Measurements from ENCODE around the gene B4GALNT1. TPM values are rescaled to one million over a fixed set of nuclear protein-coding genes. Genes with fewer than 3 reads are reported as not detected.

The B4GALNT1 gene
- total RNA-seq, 2 experiments from 2014 or later = 0.84 to 0.99 TPM

DNA sequence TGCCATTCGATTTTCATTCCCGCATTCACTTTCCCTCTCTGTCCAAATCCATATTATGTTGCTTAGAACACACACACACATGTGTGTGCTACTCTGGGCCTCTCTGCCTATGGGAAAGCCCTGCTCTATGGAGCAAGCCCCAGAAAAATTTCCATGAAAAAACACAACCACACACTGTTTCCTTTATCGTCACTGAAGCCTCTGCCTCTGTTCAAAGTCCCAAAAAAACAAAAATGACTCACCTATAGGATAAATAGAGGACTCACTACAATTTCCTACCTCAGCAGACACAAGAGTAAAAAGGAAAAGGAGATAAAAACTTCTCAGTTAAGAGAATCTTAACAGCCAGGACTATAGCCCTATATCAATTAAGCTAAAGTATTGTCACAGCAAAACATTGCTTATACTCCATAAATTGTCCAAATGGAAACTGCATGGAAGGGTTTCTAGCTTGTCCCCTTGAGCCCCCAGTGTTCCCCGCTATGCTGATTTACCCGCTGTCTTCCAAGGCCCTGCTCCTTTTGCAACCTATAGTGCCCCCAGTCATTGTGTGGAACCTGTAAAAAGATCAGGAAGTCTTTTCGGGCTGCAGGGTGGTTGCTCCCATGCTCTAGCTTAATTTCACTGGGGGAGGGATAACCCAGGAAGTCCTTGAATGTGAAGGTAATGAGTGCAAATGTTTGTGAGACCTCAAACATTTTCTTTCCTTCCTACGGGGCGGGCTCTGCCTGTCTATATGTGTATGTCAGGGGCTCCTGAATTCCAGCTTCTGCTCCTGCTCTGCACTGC lies 53.1 kb downstream of the B4GALNT1 start:
- POLR2A ChIA-PET = no interaction called here
- no peaks in the 10 kb centered on the region for H3K9me3 Mint-ChIP-seq (ENCODE audit: insufficient read depth)
- DNase-seq (no peak), ATAC-seq (no peak)
- no peak overlapping the region for H3K4me3 Mint-ChIP-seq
- H3K4me1 Mint-ChIP-seq (ENCODE audit: low read depth) = peaks cover 6% of the 10 kb centered on the region
- no peak overlapping the region for H3K27ac Mint-ChIP-seq
- H3K36me3 Mint-ChIP-seq (ENCODE audit: low read depth) = no peaks in the 10 kb centered on the region
- CTCF ChIA-PET = interaction anchor here (0.7 to 5.9 kb wide), 3 partner anchors 12 to 53 kb away, joined by 3 to 87 read pairs (median 49); partner anchors contain the start of genes B4GALNT1 and PIP4K2C
- no peaks in the 10 kb centered on the region for H3K27me3 Mint-ChIP-seq (ENCODE audit: low read depth)

DNA sequence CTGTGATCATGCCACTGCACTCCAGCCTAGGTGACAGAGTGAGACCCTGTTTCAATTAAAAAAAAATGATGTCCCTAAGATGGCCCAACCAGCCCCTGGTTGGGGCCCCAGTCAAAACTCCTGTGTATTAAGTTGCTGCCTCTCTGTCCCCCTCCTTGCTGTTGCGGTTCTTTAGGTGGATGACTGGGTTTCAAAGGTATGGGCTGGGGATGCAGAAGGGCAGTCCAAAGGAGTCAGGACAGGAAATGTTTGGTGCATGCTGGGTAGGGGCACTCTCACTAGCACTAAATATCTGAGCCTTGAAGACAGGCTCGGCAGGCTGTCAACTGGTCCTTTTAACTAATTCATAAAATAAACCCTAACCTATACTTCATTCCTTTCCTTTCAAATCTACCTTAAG lies 54.0 kb downstream of the B4GALNT1 start:
- Mint-ChIP-seq H3K4me1 (ENCODE audit: low read depth) (peaks cover 6% of the 10 kb centered on the region), H3K4me3 (no peak overlapping the region), H3K27me3 (ENCODE audit: low read depth) (no peaks in the 10 kb centered on the region), H3K36me3 (ENCODE audit: low read depth) (no peaks in the 10 kb centered on the region), H3K9me3 (ENCODE audit: insufficient read depth) (no peaks in the 10 kb centered on the region), H3K27ac (no peak overlapping the region)
- ChIA-PET CTCF (no interaction called here), POLR2A (no interaction called here)
- DNase-seq (no peak), ATAC-seq (no peak)

DNA sequence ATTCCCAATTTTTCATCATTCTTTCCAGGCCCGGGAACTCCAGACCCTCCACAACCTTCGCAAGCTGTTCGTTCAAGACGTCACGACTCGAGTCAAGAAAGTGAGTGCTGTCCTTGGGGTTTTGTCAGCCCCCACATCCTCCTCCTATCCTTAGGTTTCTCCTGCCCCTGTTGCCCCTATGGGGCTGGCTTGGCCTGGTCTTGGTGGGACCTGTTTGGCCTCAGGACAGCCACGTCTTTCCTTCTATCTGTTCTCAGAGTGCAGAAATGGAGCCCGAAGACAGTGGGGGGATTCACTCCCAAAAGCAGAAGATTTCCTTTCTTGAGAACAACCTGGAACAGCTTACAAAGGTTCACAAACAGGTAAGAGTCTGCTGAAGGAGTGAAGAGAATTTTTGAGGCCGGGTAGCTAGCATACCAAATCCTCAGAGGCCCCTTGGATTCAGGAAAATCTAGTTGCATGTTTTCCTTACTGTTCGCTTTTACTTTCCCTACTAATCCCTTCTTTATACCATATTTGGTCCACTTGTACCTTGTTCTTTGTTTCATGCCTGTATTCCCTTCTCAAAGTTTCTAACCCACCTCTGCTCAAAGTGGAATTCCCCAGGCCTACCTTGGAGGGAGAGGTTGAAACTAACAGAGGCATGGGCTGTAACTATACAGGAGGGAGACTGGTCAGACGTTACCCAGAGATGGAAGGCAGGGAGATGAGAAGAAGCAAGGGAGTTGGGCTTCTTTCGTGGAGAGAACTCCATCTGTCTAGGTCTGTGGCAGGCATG lies 54.8 kb downstream of the B4GALNT1 start:
- Mint-ChIP-seq H3K36me3 (ENCODE audit: low read depth) (no peaks in the 10 kb centered on the region), H3K4me3 (no peak overlapping the region), H3K27me3 (ENCODE audit: low read depth) (no peaks in the 10 kb centered on the region), H3K4me1 (ENCODE audit: low read depth) (peaks cover 2% of the 10 kb centered on the region), H3K9me3 (ENCODE audit: insufficient read depth) (no peaks in the 10 kb centered on the region), H3K27ac (no peak overlapping the region)
- ChIA-PET CTCF (interaction anchor here (1.1 kb wide), 1 partner anchor 43 kb away, joined by 3 read pairs; no protein-coding TSS in a partner anchor), POLR2A (no interaction called here)
- ATAC-seq = no peak
- DNase-seq = no peak

DNA sequence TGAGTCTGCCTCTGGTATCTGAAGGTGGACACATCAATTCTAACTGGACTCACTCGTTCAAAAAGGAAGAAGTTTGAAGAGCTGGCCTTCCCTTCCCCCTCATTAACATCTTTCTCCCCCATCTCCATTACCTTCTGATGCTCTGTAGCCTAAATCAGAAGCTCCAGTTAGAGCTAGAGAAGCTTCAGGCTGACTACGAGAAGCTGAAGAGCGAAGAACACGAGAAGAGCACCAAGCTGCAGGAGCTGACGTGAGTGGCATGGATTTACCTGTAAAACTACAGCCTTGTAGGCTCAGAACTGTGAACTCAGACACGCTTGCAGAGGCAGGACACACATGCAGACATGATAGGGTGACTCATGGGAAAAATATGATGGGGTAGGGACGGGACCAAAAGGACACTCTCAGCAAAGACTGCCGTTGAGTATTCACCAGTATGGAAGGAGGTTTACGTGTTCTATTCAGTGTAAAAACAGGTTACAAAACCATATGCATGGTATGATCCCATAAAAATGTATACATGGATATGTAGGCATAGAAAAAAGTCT lies 56.3 kb downstream of the B4GALNT1 start:
- H3K27ac Mint-ChIP-seq = no peak overlapping the region
- POLR2A ChIA-PET = no interaction called here
- ATAC-seq = no peak

More for the DNA sequence above, 56.3 kb downstream of the B4GALNT1 start:
- Mint-ChIP-seq H3K4me3 (no peak overlapping the region), H3K36me3 (ENCODE audit: low read depth) (no peaks in the 10 kb centered on the region), H3K9me3 (ENCODE audit: insufficient read depth) (no peaks in the 10 kb centered on the region), H3K27me3 (ENCODE audit: low read depth) (no peaks in the 10 kb centered on the region), H3K4me1 (ENCODE audit: low read depth) (no peaks in the 10 kb centered on the region)
- CTCF ChIA-PET = no interaction called here
- no peak for DNase-seq

Other genes starting within 250 kb of the B4GALNT1 start
- gene R3HDM2, start 202.2 kb downstream of the B4GALNT1 start, total RNA-seq = 10 to 100 TPM; 59.0 to 61.7 TPM
- gene INHBC, start 198.4 kb downstream of the B4GALNT1 start, total RNA-seq = not detected
- not detected for gene INHBE, start 177.9 kb downstream of the B4GALNT1 start, total RNA-seq
- 1 to 10 TPM in 1 of 2 experiments, under 1 TPM in 1; 0.68 to 1.9 TPM for gene GLI1, start 173.4 kb downstream of the B4GALNT1 start, total RNA-seq
- gene ARHGAP9, start 153.3 kb downstream of the B4GALNT1 start, total RNA-seq = 100 to 1,000 TPM; 243 to 248 TPM
- gene MARS1, start 145.1 kb downstream of the B4GALNT1 start, total RNA-seq = 100 to 1,000 TPM; 275 to 291 TPM
- 10 to 100 TPM; 14.9 to 15.0 TPM for gene DDIT3, start 112.7 kb downstream of the B4GALNT1 start, total RNA-seq
- 10 to 100 TPM; 68.4 to 71.4 TPM for gene MBD6, start 110.4 kb downstream of the B4GALNT1 start, total RNA-seq
- gene DCTN2, start 86.0 kb downstream of the B4GALNT1 start, total RNA-seq = 10 to 100 TPM; 89.3 to 96.5 TPM
- gene KIF5A, start 83.2 kb downstream of the B4GALNT1 start, total RNA-seq = 1 to 10 TPM in 1 of 2 experiments, under 1 TPM in 1; 0.99 to 1.4 TPM
- 10 to 100 TPM; 16.8 to 17.9 TPM for gene PIP4K2C, start 42.0 kb downstream of the B4GALNT1 start, total RNA-seq
- gene DTX3, start 28.4 kb downstream of the B4GALNT1 start, total RNA-seq = 10 to 100 TPM; 15.4 to 17.8 TPM
- gene ARHGEF25, start 21.8 kb downstream of the B4GALNT1 start, total RNA-seq = under 1 TPM; 0.37 TPM
- gene OS9, start 60.9 kb upstream of the B4GALNT1 start, total RNA-seq = 100 to 1,000 TPM; 100 to 107 TPM
- gene AGAP2, start 105.5 kb upstream of the B4GALNT1 start, total RNA-seq = 10 to 100 TPM; 68.6 to 72.5 TPM
- gene TSPAN31, start 111.8 kb upstream of the B4GALNT1 start, total RNA-seq = 10 to 100 TPM; 12.9 to 13.3 TPM
- gene CDK4, start 119.1 kb upstream of the B4GALNT1 start, total RNA-seq = 100 to 1,000 TPM; 132 to 146 TPM
- 10 to 100 TPM; 23.6 to 24.4 TPM for gene MARCHF9, start 121.9 kb upstream of the B4GALNT1 start, total RNA-seq
- 1 to 10 TPM; 2.3 to 2.6 TPM for gene CYP27B1, start 133.9 kb upstream of the B4GALNT1 start, total RNA-seq
- gene METTL1, start 138.9 kb upstream of the B4GALNT1 start, total RNA-seq = 10 to 100 TPM; 26.3 to 28.8 TPM
- 1 to 10 TPM; 3.1 to 3.2 TPM for gene EEF1AKMT3, start 139.4 kb upstream of the B4GALNT1 start, total RNA-seq
- gene TSFM, start 149.6 kb upstream of the B4GALNT1 start, total RNA-seq = 10 to 100 TPM; 35.0 to 35.8 TPM
- 1 to 10 TPM; 2.3 to 2.5 TPM for gene AVIL, start 185.5 kb upstream of the B4GALNT1 start, total RNA-seq
- gene CTDSP2, start 213.5 kb upstream of the B4GALNT1 start, total RNA-seq = 100 to 1,000 TPM; 100 to 114 TPM